Measurements from ENCODE around the gene TCF4.
A peak's percentile ranks its signal among the peaks of the same experiment; 100 is the strongest.

Gene TCF4

DNA sequence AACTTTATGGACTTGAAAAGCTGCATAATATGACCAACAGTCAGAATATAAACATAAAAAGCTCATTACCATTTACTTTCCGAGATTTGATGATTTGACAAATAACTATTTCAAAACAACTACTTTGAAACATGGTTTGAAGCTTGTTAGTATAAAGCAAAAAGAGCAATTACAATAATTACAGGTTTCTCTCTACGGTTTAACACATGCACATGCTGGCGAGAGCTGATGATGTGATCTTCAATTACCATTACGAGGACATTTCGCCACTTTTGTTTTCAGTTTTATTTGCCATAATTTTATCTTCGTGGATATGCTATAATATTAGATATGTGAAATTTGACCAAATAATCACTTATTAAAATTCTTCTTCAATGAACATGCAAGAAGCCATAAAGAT, 270.1 kb downstream of the TCF4 start (continued):
- TF ChIP-seq ZNF19 (tag by site-specific recombination; IDR thresholded peaks at IDR 0.05; ENCODE audit: low read depth) (no peak), ZNF830 (tag by site-specific recombination; IDR thresholded peaks at IDR 0.05; ENCODE audit: low read depth) (no peak), ZBTB7A (tag by site-specific recombination; IDR thresholded peaks at IDR 0.05; ENCODE audit: low read depth) (no peak), ZNF175 (tag by site-specific recombination; IDR thresholded peaks at IDR 0.05) (no peak), ZNF366 (tag by site-specific recombination; conservative IDR thresholded peaks at IDR 0.05) (no peak), MYNN (tag by site-specific recombination; IDR thresholded peaks at IDR 0.05; ENCODE audit: borderline replicate concordance) (no peak), FEZF1 (tag by site-specific recombination; IDR thresholded peaks at IDR 0.05) (peak; percentile 71), ZNF670 (tag by site-specific recombination; IDR thresholded peaks at IDR 0.05; ENCODE audit: low read depth) (no peak), ZNF843 (tag by site-specific recombination; IDR thresholded peaks at IDR 0.05) (0 out of 2 replicates have a peak, but pooled peaks have one; percentile 22)
- TF ChIP-seq, protein P1, sequence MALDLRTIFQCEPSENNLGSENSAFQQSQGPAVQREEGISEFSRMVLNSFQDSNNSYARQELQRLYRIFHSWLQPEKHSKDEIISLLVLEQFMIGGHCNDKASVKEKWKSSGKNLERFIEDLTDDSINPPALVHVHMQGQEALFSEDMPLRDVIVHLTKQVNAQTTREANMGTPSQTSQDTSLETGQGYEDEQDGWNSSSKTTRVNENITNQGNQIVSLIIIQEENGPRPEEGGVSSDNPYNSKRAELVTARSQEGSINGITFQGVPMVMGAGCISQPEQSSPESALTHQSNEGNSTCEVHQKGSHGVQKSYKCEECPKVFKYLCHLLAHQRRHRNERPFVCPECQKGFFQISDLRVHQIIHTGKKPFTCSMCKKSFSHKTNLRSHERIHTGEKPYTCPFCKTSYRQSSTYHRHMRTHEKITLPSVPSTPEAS (tag by site-specific recombination; IDR thresholded peaks at IDR 0.05): 0 out of 2 replicates have a peak, but pooled peaks have one; percentile 22
- TF ChIP-seq, protein P2, sequence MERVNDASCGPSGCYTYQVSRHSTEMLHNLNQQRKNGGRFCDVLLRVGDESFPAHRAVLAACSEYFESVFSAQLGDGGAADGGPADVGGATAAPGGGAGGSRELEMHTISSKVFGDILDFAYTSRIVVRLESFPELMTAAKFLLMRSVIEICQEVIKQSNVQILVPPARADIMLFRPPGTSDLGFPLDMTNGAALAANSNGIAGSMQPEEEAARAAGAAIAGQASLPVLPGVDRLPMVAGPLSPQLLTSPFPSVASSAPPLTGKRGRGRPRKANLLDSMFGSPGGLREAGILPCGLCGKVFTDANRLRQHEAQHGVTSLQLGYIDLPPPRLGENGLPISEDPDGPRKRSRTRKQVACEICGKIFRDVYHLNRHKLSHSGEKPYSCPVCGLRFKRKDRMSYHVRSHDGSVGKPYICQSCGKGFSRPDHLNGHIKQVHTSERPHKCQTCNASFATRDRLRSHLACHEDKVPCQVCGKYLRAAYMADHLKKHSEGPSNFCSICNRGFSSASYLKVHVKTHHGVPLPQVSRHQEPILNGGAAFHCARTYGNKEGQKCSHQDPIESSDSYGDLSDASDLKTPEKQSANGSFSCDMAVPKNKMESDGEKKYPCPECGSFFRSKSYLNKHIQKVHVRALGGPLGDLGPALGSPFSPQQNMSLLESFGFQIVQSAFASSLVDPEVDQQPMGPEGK (tag by site-specific recombination; IDR thresholded peaks at IDR 0.05): no peak
- TF ChIP-seq, protein P3, sequence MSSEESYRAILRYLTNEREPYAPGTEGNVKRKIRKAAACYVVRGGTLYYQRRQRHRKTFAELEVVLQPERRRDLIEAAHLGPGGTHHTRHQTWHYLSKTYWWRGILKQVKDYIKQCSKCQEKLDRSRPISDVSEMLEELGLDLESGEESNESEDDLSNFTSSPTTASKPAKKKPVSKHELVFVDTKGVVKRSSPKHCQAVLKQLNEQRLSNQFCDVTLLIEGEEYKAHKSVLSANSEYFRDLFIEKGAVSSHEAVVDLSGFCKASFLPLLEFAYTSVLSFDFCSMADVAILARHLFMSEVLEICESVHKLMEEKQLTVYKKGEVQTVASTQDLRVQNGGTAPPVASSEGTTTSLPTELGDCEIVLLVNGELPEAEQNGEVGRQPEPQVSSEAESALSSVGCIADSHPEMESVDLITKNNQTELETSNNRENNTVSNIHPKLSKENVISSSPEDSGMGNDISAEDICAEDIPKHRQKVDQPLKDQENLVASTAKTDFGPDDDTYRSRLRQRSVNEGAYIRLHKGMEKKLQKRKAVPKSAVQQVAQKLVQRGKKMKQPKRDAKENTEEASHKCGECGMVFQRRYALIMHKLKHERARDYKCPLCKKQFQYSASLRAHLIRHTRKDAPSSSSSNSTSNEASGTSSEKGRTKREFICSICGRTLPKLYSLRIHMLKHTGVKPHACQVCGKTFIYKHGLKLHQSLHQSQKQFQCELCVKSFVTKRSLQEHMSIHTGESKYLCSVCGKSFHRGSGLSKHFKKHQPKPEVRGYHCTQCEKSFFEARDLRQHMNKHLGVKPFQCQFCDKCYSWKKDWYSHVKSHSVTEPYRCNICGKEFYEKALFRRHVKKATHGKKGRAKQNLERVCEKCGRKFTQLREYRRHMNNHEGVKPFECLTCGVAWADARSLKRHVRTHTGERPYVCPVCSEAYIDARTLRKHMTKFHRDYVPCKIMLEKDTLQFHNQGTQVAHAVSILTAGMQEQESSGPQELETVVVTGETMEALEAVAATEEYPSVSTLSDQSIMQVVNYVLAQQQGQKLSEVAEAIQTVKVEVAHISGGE (tag by site-specific recombination; conservative IDR thresholded peaks at IDR 0.05; ENCODE audit: low read depth): 0 out of 2 replicates have a peak, but pooled peaks have one; percentile 5

DNA sequence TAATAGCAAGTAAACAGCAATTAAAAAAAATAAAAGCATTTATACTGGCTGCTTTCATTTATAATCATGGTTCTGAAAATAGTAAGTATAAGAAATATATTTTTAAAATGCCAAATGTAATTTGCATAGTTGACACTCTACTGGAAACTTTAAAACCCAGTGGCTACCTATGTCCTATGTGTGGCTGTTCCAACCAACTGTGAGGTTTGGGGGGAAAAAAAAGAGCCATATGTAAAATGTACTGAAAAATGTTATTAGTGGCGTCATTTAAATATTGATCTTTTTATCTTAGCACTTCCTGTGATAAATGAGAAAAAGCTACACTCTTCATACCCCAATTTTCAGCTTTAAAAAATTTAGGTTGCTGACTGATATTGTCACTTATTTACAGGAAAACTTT, 270.7 kb downstream of the TCF4 start:
- Histone ChIP-seq H3K27ac (ENCODE audit: extremely low read depth, low read depth, low read length) (no peak overlapping the region; the same call in 1 of the 2 replicates), H3K4me1 (ENCODE audit: control insufficient read depth, insufficient read depth, low read length) (peaks cover 70% of the 10 kb centered on the region), H3K36me3 (ENCODE audit: control insufficient read depth in 2 of 2, insufficient read depth in 1 of 2, low read length in 2 of 2) (no peaks in the 10 kb centered on the region), H3K9me3 (ENCODE audit: control insufficient read depth, insufficient read depth, low read depth, low read length) (no peaks in the 10 kb centered on the region), H3K4me3 (ENCODE audit: low read depth, low read length) (no peak overlapping the region)
- TF ChIP-seq, protein P3 (tag by site-specific recombination; conservative IDR thresholded peaks at IDR 0.05; ENCODE audit: low read depth): 0 out of 2 replicates have a peak, but pooled peaks have one; percentile 1
- TF ChIP-seq, protein P4, sequence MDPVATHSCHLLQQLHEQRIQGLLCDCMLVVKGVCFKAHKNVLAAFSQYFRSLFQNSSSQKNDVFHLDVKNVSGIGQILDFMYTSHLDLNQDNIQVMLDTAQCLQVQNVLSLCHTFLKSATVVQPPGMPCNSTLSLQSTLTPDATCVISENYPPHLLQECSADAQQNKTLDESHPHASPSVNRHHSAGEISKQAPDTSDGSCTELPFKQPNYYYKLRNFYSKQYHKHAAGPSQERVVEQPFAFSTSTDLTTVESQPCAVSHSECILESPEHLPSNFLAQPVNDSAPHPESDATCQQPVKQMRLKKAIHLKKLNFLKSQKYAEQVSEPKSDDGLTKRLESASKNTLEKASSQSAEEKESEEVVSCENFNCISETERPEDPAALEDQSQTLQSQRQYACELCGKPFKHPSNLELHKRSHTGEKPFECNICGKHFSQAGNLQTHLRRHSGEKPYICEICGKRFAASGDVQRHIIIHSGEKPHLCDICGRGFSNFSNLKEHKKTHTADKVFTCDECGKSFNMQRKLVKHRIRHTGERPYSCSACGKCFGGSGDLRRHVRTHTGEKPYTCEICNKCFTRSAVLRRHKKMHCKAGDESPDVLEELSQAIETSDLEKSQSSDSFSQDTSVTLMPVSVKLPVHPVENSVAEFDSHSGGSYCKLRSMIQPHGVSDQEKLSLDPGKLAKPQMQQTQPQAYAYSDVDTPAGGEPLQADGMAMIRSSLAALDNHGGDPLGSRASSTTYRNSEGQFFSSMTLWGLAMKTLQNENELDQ (tag by site-specific recombination; IDR thresholded peaks at IDR 0.05; ENCODE audit: low read depth): no peak
- peak; percentile 59 for TF ChIP-seq ZNF341 (tag by site-specific recombination; IDR thresholded peaks at IDR 0.05; ENCODE audit: low read depth)
- ChIA-PET CTCF (interaction anchor here (0.6 to 2.4 kb wide), 4 partner anchors 19 to 98 kb away, joined by 3 to 13 read pairs (median 4); no protein-coding TSS in a partner anchor), POLR2A (no interaction called here)
